ENCODE measurements around the gene PDSS2.
A peak's percentile ranks its signal among the peaks of the same experiment; 100 is the strongest.
"Not testable (repeated sequence)": the region's sequence is repeated elsewhere in the genome, so short reads cannot be mapped to it uniquely, and the experiment has no call there.

The PDSS2 gene

DNA sequence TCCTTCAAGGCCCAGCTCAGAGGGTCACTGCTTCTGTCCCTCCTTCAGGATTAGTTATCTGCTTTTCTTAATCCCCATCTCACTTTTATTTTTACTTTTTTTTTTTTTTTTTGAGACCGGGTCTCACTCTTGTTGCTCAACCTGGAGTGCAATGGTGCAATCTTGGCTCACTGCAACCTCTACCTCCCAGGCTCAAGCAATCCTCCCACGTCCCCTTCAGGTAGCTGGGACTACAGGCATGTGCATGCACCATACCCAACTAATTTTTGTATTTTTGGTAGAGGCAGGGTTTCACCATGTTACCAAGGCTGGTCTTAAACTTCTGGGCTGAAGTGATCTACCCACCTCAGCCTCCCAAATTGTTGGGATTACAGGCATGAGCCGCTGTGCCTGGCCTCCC, 16.5 kb upstream of the PDSS2 start:
- DNase-seq (ENCODE audit: low spot score); FAIRE-seq: not testable (repeated sequence)

DNA sequence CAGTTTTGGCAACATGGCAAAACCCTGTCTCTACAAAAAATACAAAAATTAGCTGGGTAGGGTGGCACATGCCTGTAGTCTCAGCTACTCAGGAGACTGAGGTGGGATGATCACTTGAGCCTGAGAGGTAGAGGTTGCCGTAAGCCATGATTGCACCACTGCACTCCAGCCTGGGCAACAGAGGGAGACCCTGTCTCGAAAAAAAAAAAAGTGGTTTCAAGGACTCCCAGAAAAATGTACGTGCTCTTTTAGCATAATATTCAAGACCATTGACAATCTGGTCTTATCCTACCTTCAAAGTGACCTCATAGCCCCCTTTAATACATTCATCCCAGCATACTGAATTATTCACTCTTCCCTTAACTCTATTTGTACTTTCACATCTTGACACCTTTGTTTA, 16.0 kb upstream of the PDSS2 start:
- not testable (repeated sequence) for DNase-seq (ENCODE audit: low spot score); FAIRE-seq

DNA sequence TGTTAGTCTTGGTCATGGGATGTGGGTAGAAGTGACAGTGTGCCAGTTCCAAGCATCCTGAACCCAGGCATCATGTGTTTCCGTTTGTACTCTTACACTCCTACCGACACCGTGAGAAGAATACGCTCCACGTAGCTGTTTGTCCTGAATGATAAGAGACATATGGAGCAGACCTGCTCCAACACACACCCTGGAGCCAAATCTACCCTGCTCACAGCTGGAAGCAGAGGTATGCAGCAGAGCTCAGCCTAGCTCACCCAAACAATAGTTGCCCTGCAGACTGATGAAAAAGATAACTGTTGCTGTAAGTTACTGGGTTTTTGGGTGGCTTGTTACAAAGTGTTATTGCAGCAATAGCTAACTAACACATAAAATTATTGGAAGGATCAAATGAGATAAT, 14.3 kb upstream of the PDSS2 start:
- DNase-seq (ENCODE audit: low spot score) (no peak), FAIRE-seq (no peak)

DNA sequence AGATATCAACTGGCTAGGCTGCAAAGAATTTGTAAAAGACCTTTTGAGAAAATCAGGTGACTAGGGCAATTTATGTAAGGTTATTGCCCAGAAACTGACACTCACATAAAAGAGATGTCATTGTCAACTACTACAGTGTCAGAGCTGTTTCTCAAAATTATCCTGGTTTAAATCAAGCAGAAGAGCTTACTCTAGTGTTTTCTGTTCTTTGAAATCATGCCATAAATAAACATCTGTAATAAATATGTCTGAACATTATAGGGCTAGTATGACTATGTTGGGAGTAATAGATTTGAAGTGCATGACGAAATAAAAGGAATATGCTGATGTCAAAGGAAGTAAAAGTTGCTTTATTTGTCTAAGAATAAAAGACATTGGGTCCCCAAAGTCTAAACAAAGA, 11.0 kb upstream of the PDSS2 start:
- no peak for FAIRE-seq
- no peak for DNase-seq (ENCODE audit: low spot score)

DNA sequence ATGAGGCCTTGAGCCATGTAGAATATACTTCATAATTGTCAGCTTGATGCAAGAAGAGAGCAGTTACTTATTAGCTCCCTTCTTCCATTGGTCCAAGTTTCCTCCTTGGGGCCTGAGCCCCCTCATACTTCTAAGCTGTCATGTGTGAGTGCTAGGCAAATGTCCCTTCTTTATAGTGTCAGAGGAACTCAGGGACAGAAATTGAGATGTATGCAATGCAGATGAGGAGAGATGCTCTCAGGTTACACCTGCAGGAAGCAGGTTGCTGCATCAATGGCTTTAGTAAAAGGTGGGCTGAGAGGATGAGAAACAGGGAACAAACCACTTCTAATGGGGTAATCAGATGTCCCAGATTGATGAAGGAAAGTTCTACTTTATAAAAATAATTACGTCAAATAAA, 6.7 kb upstream of the PDSS2 start:
- no peak for DNase-seq (ENCODE audit: low spot score)
- FAIRE-seq: no peak

DNA sequence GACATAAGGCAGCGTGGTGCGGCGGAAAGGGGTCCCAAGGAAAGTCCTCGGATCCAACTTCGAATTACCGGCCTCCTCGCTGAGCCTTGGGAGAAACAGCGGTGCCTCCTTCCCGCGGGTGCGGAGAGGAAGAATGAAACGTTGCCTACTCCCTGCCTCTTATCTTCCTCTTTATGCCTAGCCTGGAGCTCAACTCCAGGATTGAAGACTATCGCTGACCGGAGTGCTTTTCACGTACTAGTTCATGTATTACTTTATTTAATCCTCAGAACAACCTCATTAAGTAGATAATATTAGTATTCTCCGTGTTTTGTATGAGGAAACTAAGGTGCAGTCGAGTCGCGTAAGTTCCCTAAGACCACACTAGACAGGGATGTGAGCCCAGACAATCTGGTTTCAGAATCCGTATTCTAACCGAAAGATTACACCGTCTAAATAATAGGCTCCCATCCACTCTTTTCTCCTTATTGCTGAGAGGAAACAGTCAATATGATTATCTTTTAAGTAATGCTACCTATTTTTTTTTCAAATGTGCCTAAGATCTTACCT, 793 bp upstream of the PDSS2 start:
- no peak for FAIRE-seq
- no peak for DNase-seq (ENCODE audit: low spot score)

DNA sequence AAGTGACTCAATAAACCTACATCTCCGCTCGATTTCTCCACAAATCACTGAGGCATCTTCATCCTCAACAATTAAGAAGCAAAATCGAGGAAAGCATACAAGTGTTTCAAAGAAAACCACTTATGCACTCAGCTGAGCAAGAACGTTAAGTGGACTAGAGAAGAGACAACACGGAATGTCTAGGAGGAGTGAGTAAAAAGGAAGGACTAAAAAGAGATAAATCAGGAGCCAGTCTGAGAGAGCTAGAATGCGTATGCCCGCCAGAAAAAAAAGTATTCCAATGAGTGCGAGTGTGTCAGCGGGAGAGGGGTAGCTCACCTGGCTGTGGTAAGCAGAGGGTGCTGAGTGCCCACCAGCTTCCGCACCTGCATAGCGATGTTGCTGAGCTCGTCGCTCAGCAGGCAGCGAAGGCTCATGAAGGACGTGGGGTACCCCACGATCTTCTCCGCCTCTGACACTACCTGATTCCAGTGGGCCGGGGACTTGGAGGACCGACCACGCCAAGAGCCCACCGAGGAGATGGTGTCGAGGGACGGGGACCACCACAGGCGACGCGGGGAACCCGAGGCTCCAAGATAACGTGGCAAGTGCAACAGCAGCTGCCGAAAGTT, 587 bp downstream of the PDSS2 start:
- FAIRE-seq (no peak), DNase-seq (ENCODE audit: low spot score) (peak; percentile 4)

DNA sequence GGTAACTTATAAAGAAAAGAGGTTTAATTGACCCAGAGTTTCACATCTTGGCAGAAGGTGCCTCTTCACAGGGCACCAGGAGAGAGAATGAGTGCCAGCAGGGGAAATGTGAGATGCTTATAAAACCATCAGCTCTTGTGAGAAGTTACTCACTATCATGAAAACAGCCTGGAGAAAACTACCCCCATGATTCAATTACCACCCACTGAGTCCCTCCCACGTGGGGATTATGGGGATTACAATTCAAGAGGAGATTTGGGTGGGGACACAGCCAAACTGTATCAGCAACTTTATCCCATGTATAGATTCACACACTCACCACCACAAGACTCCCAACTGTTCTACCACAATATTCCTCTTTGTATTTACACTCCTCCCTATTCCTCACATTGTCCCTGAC, 10.6 kb downstream of the PDSS2 start:
- DNase-seq (ENCODE audit: low spot score): no peak
- FAIRE-seq: no peak

DNA sequence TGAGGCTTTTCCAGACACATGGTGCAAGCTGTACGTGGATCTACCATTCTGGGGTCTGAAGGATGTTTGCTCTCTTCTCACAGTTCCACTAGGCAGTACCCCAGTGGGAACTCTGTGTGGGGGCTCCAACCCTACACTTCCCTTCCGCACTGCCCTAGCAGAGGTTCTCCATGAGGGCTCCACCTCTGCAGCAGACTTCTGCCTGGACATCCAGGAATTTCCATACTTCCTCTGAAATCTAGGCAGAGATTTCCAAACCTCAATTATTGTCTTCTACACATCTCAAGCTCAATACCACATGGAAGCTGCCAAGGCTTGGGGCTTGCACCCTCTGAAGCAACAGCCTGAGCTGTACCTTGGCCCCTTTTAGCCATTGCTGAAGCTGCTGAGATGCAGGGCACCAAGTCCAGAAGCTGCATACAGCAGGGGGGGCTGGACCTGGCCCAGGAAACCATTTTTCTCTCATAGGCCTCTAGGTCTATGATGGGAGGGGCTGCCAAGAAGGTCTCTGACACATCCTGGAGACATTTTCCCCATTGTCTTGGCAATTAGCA, 11.6 kb downstream of the PDSS2 start:
- FAIRE-seq: no peak
- no peak for DNase-seq (ENCODE audit: low spot score)

DNA sequence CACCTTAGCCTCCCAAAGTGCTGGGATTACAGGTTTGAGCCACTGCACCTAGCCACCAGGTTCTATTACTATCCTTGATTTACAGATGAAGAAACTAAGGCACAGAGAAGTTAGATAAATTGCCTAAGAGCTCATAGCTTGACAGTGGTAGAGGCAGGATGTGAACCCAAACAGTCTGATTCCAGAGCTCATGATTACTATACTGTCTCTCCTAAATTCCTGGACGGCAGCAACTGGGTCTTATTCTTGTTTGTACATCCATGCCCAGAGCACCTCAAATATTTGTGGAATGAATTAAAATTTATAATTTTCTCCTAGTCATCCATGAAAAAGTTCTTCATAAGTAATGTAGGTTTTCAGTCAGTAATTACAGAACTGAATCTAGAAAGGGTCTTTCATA, 15.1 kb downstream of the PDSS2 start:
- DNase-seq (ENCODE audit: low spot score) (no peak), FAIRE-seq (no peak)

DNA sequence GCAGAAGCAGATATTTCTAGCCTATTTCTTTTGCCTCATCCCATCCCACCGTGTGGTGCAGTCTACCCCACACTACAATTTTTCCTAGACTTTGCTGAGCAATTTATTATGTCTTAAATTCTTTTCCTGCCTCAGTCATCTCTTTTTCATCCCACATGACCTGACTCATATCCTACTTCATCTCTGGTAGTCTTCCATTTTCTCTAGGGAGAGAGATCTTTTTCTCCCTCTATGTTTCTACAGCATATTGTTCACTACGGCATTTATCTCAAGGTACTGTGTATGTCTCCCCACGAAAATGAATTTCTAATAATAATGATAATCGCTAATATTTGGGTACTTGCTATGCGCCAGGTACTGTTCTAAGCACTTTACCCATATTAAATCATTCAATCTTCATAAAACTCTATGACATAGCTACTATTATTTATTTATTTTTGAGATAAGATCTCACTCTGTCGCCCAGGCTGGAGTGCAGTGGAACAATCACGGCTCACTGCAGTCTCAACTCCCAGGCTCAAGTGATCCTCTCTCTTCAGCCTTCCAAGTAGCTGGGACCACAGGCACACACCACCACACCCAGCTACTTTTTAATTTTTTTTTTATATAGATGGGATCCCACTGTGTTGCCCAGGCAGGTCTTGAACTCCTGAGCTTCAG, 15.6 kb downstream of the PDSS2 start:
- DNase-seq (ENCODE audit: low spot score): no peak
- FAIRE-seq: no peak

DNA sequence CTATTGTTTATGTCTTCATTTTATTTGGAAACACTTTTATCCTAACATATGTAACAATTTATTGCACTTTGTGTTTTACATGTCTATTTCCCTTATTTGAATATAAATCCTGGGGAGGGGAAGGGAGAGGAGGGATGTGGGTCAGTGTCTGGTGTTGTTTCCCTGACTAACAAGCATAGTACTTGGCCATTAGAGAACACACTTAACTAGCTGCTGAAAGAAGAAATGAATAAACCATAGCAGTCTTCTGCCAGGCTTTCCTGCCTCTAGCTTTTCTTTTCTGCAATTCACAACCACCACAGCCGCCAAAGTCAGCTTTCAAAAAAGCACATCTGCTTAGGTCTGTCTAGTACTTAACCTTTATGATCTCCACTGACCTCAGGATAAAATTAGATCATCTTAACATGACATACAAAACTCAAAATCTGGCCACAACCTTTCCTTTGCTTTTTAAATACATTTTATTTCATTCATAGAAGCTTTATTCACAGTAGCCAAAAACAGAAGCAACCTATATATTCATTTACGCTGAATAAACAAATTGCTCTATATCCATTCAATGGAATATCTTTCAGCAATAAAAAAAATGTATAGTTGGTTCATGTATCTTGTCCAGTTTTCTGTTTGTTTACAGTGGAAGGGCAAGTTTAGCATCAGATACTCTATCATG, 16.3 kb downstream of the PDSS2 start:
- FAIRE-seq: no peak
- no peak for DNase-seq (ENCODE audit: low spot score)

DNA sequence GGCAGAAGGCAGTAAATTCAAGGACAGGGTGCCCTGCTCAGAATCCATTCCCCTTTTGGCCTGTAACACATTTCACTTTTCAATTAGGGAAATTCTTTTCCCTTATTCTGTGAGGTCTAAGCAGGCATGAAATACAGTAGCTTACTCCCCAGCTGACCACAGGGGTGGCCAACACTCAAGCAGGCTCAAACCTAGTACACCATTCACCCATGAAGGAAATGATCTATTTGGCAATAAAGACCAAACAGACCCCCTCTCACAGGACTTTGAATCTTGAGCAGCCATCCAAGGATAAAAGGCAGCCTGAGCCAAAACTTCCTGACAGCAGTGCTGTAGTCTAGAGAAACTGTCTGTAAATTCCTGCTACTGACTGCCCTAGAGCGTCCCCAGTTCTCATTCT, 17.7 kb downstream of the PDSS2 start:
- FAIRE-seq (no peak), DNase-seq (ENCODE audit: low spot score) (no peak)

DNA sequence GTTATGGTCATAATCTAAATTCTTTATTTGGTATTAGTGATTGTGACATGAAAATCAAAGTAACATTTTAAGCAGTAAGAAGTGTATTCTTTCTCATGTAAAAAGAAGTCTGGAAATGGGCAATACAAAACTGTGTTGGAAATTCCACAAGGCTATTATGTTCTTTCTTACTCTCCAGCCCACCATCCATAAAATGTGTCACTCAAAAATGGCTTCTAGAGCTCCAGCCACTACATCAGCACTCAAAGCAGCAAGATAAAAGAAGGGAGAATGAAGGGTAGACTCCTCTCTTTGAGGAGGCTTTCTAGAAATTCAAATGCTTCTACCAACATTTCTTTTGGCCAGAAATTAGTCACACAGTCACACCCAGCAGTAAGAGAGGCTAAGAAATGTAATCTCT, 18.4 kb downstream of the PDSS2 start:
- FAIRE-seq (no peak), DNase-seq (ENCODE audit: low spot score) (no peak)

DNA sequence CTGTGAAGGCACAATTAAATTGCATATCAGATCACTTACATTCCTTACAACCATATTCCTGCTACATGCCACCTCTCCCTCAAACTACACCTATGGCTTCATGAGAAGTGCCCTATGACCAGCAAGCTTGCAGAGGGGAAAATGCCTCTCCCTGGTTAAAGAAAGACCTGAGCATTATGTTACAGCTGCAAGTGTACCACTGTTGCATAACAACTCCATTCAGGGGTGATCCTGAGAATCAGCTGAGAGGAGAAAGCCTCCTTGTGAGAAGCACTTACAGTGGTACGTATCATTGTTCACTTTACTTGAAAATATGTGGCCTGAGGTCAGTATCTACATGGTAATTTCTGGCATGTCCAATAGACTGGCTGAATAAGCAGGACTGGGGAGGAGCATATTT, 20.0 kb downstream of the PDSS2 start:
- no peak for FAIRE-seq
- DNase-seq (ENCODE audit: low spot score): no peak

DNA sequence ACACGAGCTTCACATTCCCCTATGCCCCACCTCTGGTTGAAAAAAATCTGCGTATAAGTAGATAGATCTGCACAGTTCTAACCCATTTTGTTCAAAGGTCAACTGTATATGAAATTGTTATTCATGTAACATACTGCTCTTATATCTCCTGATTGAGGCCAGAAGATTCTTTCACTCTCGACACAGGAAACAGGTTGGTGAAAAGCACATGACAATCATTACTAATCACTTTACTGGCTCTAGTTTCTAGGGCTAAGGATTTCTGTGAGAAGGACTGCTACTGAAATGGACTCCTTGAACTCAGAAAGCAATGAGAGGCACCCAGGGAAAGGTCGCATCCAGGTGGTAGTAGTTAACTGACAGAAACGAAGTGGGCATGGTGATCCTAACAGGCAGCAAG, 21.7 kb downstream of the PDSS2 start:
- FAIRE-seq (no peak), DNase-seq (ENCODE audit: low spot score) (no peak)

DNA sequence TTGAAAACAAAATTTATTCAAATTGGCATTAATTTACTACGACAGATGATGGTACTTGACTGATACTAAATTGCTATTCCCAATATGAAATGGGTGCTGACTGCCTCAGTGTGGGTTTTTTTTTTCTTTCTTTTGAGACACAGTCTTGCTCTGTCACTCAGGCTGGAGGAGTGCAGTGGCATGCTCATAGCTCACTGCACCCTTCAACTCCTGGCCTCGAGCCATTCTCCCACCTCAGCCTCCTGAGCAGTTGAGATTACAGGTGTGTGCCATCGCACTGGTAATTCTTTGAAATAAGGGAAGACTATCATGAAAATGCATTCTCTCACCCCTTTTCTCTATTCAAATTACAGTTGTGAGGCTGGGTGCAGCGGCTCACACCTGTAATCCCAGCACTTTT, 22.5 kb downstream of the PDSS2 start:
- DNase-seq (ENCODE audit: low spot score) (no peak), FAIRE-seq (no peak)

DNA sequence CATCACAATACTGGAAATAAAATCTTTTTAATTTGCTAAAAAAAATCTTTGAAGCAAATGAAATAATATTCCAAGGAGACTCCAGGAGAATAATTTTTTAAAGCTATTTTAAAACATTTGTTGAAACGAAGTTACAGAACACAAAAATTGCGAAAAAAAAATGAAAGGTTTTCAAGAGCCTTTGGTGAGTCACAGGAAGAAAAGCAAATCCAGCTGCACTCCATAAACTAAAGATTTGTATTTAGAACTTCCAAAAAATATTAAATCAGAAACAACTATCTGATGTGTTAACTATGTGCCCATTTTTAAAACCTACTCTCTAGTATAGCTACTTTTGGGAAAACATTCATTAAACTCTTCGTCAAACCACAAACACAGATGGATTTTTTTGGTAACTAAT, 23.6 kb downstream of the PDSS2 start:
- no peak for FAIRE-seq

DNA sequence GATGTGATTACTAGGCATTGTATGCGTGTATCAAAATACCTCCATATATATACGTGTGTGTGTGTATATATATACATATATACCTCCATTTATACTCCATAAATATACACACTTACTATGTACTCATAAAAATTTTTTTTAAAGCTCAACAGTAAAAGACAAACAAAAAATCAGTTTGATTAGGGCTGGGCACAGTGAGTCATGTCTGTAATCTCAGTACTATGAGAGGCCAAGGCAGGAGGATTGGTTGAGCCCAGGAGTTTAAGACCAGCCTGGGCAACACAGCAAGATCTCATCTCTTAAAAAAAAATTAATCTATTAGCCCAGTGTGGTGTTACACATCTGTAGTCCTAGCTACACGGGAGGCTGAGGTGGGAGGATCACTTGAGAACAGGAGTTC, 24.6 kb downstream of the PDSS2 start:
- DNase-seq (ENCODE audit: low spot score): no peak
- no peak for FAIRE-seq

More for the DNA sequence above, 23.6 kb downstream of the PDSS2 start:
- no peak for DNase-seq (ENCODE audit: low spot score)

DNA sequence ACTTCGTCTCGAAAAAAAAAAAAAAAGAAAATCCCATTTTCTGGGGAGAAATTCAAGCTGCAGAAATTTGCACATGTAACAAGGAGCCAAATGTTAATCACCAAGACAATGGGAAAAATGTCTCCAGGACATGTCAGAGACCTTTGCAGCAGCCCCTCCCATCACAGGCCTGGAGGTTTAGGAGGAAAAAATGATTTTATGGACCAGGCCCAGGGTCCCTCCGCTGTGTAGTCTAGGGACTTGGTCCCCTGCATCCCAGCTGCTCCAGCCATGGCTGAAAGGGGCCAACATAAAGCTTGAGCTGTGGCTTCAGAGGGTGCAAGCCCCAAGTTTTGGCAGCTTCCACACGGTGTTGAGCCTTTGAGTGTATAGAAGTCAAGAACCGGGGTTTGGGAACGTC, 33.4 kb downstream of the PDSS2 start:
- FAIRE-seq; DNase-seq (ENCODE audit: low spot score): not testable (repeated sequence)

DNA sequence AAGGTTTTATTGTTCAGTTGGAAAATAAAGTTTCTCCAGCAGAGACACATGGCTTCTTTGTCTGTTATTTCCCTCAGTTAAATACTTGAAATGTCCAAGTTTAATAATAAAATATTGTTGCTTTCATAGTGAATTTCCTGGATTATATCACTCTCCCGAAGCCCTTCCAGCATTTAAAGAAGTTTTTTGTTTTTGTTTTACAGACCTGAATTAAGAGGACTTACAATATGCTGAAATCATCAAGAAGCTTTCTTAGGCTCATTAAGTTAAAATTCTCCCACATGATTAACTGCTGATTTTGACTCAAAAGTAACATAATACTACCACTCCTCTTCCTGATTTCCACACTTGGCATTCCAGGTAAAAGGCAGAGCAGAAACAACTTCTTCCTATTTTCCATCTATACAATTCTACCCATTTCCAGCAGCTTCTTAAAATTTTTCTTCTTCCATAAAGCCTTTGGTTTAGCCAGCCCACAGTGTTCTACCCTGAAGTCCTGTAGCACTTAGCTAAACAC, 35.8 kb downstream of the PDSS2 start:
- FAIRE-seq: no peak

DNA sequence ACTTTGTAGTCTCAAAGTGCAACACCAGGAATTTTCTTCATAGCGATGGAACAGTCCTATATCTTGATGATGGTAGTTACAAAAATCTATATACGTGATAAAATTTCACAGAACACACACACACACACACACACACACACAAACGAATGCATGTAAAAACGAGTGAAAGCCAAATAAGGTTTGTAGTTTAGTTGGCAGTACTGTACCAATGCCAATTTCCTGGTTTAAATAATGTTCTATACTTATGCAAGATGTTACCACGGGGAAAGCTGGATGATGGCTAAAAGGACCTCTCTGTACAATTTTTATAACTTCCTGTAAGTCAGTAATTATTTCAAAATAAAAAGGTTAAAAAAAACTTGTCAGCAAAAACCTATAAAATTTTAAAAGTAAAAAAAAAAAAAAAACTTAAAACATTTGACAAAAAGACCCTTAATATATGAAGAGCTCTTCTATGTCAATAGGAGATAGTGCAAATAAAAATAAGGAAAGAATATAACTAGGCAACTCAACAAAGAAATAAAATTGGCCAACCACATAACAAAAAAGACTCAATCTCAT, 37.6 kb downstream of the PDSS2 start:
- DNase-seq (ENCODE audit: low spot score): no peak
- no peak for FAIRE-seq

More for the DNA sequence above, 35.8 kb downstream of the PDSS2 start:
- DNase-seq (ENCODE audit: low spot score): no peak
